ENCODE results near the gene SDHA.

GRCh38 chr5:188488-189481, 29.3 kb upstream of the SDHA start:
- TF ChIP-seq POLR2A (IDR thresholded peaks at IDR 0.05) = no peak
- TF ChIP-seq CTCF (IDR thresholded peaks at IDR 0.05) = peak in 1 of 3 donors; percentile 79

All from lower leg skin (tissue), 3 donors.